Hair follicular keratinocyte (primary cell): ENCODE measurements around the gene MYO5B. TPM values are rescaled to one million over a fixed set of nuclear protein-coding genes. Genes with fewer than 3 reads are reported as not detected.

ENCODE experiments used
- total RNA-seq: library from RNA; depleted of rRNA; stranded (reverse); fragments of >200 nt; gene quantifications from 2 replicates; pipeline ENCODE4 v1.2.3, GENCODE V29; 2015

MYO5B gene
- total RNA-seq, result 2.5 and 7.7 TPM in 2 replicates

GRCh38 chr18:50194631-50195532, at the start of gene MYO5B:
MYO5B (minus strand) TSS chr18:50195147; CDS start chr18:50194793, 354 bp downstream.

DNA sequence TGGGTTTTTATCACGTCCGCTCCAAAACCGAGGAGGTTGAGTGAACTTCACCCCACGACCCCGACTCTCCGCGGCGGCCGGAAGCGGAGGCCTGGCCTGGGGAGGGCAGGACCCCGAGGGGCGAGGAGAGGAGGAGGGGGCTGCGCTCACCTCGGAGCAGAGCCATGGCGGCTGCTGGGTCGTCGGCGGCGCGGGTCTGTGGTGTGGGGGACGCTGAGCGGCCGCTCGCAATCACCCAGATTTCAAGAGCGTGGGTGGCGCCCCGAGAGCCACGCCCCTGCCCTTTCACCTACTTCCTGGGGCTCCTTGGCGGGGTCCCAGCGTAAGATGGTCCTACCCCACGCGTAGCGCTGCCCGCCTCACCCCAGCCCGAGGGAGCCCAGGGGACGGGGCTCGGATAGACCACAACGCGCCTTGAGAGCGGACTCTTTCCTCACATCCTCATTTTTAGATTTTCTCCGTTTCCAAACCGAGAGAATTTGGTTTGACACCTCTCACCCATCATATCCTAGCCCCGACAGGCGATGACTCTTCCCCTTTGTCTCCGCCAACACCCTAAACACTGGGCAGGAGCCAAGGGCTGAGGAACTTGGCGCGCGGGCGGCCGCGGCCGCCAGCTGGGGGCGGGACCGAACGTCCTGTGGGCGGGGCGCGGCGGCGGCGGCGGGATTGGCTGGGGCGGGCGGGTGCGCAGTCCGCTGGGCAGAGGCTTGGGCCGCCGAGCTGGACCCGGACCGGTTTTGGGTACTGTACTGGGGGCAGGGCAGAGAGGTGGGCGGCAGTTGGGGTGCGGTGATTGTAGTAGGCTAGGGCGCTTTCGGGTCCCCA, 381.4 kb downstream of the MYO5B start, which contains the start of gene ACAA2:
TSS of gene ACAA2 (minus strand) at position 215 of the 828 bp plus-strand sequence. CDS start at position 166, 49 bp downstream.

Other genes starting within 250 kb of the MYO5B start
- 0.04 and 0.86 TPM in 2 replicates for gene CFAP53, start 71.3 kb upstream of the MYO5B start, total RNA-seq
- 87.2 and 107 TPM in 2 replicates for gene MBD1, start 86.4 kb upstream of the MYO5B start, total RNA-seq
- gene CXXC1, start 92.5 kb upstream of the MYO5B start, total RNA-seq, result 35.5 and 53.5 TPM in 2 replicates
- 11.4 and 20.0 TPM in 2 replicates for gene SKA1, start 179.9 kb upstream of the MYO5B start, total RNA-seq